GM19455 (cell line): ENCODE measurements around the gene C5orf63.
"Not testable (repeated sequence)": the region's sequence is repeated elsewhere in the genome, so short reads cannot be mapped to it uniquely, and the experiment has no call there.

ENCODE experiments used
- ATAC-seq: cut with Tn5 transposase; IDR thresholded peaks from one replicate; pipeline ENCODE4 v1.9.1; 2021; ENCODE audit not compliant: unreplicated experiment

The C5orf63 gene

DNA sequence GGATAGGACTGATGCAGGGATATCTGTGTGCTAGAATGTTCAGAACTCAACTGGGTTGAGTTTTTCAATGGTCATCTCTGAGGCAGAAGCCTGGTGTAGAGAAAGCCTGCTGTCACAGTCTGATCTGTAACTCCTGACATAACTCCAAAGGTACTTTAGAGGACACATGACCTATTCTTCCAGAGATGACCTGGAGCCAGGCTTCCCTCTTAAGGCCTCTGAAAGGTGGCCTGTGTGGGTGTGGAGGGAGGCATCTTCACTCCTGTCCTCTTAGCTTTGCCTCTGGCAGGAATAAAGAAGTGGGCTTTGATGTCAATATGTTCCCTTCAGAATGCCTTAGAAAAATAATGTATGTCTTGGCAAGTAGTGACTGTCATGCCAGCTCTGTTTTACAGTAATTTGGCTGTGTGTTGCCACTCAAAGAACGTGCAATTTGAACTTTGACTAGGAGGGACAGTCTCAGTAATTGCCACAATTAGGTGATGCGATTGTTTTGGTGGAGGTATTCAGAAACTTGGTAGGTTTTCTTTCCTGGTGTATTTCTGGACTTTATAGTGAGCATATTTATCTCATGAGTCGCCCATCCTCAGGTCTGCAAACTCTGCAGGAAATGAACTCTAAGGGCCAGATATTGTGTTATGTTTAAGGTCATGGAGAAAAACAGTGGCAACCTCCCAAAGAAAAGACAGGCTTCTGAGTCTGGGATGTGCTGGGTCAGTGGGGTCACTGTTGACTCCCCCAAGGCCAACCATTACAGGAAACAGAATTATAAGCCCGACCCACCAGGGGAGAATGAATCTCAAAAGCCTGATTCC is 3.2 kb upstream of the C5orf63 start:
- no peak for ATAC-seq

DNA sequence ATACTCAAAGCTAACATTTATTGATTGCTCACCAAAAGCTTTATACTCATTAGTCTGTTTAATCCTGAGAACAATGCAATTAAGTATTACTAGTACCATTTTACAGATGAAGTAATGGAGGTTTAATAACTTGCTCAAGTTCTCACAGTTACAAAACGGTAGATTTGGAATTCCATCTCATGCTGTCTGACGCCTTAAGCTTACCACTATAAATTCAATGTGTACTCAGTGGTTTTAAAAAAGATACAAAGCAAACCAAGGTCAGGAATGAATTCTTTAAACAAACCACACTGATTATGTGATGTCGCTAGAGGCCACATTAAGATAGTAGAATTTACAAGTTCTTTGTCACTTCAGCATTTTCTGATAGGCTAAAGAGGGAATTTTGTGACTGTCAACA is 1.2 kb upstream of the C5orf63 start:
- ATAC-seq: no peak

DNA sequence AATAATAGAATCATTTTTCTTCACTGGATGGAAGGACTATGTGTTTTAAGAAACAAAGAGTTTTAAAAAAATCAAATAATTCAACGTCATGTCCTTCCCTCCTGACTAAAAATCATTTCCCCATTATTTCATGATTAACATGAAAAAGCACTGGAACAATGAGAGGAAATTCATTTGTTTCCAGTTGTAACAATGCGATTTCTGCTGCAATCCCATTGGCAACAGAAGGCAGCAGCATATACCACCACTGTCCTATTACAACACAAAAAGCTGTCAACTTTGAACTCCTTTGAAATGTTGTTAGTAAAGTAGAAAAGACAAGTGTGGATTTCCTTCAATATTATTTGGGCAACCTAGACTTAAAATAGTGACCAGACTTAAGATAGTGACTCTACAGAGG is 3.1 kb downstream of the C5orf63 start:
- ATAC-seq: no peak

DNA sequence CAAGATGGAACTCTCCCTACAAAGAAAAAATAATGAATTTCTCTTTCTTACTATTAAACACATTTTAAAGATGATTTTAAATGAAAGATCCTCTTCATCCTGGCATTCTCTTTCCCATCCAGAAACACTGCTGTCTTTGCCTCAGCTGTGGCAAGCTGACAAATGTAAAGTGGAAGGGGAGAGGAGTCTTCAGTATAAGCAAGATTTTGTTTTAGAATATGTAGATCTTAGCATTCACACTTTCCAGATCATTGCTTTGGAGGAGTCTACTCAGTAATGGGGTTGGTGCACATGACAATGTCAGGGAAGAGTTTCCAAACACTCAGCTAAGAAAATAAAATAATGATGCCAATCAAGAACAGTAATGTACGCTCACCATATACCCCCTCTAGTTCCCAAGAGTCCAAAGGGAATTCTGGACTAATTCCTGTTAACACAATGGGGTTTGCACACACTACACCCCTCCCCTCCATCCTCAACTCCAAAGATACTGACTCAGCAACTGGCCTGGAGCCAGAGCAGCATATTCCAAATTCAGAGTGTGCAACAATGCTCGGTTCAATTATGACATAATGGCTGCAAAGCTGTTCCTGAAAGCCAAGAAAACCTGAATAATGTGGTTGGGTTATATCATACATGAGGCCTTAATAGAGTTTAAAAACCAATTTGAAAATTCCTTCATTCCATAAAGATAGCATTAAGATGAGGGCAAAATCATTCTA is 4.6 kb downstream of the C5orf63 start:
- ATAC-seq: no peak

DNA sequence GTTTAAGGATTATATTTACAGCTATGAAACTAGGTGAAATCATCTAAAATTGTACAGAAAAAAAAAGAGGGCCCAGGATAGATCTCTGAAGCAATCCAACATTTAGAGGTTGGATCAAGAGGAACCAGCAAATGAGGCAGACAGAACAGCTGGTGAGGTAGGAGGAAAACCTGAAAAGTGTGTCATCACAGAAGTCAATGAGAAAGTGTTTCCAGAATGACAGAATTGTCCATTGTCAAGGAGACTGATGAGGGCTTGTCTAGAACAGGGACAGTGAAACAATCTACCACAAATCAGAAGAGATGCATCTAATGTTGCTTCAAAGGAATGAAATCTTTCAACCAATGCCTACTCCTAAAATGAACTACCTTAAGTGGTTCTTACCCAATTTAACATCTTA is 6.6 kb downstream of the C5orf63 start:
- no peak for ATAC-seq

DNA sequence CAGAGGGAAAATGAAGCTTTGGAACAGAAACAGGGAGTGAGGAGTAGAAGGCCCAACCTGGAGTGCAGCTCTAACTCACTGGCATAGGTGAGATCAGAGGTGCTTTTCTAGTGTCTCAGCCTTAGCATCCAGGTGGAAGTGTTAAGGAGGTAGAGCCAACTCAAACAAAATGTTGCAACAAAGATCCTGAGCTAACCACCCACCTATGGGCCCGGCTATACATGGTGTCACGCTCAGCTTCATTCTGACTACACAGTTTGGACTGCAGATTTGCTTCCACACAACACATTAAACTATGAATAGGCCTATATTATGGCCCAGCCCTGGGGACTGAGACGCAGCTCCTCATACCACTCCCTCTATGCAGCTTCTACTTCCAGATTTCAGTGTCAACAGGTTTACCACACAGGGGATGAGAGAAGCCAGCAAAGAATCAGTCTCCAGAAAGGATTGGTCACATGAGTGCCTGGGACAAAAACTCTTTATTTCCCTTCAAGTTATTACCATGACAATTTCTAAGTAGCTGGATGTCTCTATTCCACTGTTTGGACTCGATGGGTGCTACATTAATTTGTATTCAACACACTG is 9.0 kb downstream of the C5orf63 start:
- no peak for ATAC-seq

DNA sequence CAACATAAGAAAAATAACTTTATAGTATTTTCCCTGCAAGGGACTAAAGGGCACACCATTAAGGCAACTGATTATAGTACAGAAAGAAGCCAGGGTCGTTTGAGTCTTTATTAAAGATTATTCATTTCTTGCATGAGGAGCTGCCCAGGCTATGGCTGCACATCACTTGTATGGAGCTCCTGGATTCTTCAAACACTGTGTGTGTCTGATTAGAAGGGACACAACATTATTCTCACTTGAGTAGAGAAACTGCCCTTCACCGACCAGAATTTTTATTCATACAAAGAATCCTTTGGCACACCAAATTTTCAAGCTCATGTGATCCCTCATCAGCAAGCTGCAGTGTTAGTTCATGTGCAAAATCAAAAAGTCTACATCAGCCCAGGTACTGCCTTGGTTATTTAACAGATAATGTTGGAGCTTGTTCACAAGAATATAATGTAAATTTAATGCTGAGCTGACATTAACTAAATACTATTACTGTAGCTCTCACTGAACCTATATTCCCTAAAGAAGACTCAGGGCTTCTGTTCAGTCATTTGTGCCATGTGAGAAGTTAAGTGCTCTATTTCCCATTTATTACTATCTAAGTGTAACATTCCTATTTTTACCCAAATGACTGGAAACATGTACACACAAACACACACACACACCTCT is 9.9 kb downstream of the C5orf63 start:
- no peak for ATAC-seq

DNA sequence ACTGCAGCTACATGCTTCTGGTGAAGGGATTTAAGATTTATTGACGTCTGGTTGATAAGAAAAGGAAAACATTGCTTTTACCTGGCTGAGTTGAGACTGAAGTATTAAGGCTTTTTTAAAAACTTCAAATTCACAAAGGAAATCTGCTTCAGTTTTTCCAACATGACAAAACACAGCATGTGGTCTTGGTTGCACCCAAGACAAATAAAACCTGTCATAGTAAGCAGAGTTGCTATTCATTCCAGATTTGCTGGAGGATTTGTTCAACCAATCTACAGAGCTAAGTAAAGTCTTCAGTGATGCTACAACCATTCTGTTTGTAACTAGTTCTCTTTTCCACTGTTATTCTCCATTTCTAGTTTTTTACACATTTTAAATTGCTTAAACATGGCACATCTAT is 11.3 kb downstream of the C5orf63 start:
- ATAC-seq: no peak

DNA sequence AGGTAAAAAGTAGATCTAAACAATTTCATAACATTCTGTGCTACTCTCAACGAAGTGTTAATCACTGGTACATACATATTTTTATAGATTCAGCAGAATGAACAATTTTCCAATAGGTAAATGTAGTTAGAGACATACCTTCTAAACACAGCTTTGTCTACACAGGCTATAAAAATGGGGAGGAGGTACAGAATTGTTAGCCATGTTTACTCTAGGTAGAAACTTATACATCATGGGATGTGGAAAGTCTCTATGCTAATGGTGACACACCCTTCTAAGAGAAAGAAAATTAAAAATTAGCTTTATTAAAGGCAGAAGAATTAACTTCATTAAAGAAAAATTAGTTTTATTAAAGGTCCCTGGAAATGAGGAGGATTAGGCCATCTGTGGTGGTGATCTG is 11.8 kb downstream of the C5orf63 start:
- no peak for ATAC-seq

DNA sequence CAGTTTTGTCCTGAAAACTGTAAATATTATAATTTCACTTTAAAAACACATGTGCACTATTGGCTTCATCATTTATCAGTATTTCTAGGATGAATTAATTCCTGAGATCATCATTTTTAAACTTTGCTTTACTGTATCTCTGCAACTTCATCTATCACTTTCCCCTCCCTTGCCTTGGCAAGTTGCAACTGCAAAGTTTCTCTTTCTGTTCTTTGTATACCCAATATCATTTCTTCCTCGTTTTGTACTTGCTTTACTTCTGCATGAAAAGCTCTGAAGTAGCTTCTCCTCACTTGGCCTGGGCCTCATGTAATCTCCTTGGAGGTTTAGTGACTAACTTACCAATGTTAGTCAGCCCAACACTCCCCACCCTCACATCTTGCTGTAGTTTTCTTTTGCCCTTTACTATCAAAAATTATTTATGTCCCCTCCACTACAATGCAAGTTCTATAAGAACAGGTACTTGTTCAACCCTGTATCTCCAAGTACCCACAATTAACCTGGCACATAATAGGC is 12.8 kb downstream of the C5orf63 start:
- no peak for ATAC-seq

DNA sequence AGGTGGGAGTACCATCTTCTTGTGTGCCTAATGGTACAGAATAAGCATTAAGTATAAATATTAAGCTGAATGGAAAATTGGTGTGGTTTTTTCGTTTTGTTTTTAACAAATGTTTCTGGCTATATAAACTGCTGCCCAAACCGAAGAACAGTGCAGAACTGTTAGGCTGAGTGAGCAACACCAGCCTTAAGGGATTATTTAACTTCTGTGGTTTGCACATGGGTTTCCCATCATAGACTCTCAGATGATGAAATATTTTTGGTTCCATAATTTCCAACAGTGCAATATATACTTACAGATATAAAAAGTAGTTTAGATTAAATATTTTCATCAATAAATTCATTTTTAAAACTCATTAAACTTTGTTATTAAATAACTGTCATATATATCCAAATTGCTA is 16.4 kb downstream of the C5orf63 start:
- no peak for ATAC-seq

DNA sequence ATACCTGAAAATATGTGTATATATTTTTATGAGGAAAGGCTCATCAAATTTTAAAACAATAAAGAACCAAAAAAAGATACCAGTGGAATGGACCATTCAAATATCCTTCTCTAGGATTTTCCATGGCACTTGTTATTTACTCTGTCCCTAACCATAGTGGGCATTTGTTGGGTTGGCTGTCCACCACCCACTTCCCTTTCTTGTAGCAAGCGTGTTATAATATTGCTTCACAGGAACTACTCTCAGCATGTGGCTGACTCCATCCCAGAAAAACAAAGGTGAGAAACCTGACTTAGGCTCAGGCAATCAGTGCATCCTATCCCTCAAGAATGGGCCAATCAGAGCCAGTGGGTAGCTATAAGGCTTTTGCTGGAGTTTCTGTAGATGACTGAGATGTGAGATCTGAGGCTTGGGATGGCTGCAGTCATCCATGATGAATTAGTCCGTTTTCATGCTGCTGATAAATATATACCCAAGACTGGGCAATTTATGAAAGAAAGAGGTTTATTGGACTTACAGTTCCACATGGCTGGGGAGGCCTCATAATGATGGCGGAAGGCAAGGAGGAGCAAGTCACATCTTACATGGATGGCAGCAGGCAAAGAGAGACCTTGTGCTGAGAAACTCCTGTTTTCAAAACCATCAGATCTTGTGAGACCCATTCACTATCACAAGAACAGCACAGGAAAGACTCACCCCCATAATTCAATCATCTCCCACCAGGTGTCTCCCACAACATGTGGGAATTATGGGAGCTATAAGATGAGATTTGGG is 17.2 kb downstream of the C5orf63 start:
- no peak for ATAC-seq

DNA sequence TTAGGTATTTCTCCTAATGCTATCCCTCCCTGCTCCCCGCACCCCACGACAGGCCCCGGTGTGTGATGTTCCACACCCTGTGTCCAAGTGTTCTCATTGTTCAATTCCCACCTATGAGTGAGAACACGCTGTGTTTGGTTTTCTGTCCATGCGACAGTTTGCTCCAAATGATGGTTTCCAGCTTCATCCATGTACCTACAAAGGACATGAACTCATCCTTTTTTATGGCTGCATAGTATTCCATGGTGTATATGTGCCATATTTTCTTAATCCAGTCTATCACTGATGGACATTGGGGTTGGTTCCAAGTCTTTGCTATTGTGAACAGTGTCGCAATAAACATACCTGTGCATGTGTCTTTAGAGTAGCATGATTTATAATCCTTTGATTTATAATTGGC is 19.8 kb downstream of the C5orf63 start:
- not testable (repeated sequence) for ATAC-seq

DNA sequence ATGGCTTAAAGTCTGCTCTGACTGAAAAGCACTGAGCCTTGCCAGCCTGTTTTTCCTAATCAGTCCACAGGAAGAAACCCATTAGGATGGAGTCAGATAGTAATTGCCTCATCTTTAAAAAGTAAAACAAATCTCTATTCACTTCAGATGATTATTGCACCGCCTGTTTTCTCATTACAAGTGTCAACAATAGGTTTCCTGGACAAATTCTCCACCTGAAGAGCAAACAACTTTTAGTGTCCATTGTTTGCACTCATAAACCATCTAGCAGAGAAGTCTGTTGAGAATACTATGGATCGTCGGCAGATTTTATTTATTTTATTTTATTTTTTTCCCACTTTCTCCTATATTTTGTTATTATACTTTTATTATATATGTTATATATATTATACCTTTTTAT is 20.3 kb downstream of the C5orf63 start:
- no peak for ATAC-seq

DNA sequence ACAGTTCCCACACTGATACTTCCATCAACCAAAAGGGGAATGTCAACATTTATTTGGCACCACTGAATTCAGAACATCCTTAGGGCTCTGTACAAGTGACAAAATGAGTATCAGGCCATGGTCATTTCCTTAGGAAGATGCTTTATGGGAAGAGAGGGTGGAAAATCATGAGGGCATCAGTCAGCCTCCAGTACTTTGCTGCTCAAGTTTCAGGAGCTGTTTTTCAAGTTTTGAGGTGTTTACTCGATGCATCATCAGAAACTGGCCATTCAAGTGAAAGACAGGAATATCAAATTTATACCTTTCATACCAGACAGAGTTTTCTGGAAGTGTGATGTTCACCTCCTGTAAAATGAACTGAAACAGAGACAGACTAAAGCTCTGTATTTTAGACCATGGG is 21.7 kb downstream of the C5orf63 start:
- ATAC-seq: no peak

DNA sequence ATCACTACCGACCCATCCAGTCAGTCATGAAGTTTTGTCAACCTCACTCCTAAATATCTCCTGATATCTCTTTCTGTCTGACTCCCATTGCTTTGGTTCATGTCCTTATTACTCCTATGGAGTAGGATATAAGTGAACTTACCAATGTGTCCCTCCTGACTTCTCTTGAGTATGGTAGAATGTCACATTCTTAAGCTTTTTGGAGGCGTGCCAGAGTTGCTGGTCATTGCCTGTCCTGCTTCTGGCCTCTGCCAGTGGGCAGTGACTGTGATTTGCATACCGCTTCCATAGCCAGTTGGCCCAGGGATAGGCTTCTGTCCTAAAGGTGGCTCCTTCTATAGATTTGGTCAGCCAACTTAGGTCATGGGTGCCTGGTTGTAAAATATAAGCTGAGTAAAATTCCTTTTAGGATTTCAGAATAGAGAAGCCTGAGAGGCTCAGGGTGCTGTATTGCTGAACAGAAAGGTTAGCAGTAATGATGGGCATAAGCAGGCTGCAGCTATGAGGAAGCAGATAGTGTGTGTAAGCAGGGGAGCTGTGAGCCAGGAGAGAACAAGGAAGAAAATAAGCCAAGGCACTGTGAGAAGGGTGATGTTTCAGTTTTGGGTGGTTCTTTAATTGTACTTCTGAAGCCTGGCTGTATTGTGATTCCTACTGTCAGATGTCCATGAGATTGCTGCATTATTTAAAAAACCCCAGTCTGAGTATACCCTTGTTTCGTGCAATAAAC is 26.8 kb downstream of the C5orf63 start:
- ATAC-seq: no peak

DNA sequence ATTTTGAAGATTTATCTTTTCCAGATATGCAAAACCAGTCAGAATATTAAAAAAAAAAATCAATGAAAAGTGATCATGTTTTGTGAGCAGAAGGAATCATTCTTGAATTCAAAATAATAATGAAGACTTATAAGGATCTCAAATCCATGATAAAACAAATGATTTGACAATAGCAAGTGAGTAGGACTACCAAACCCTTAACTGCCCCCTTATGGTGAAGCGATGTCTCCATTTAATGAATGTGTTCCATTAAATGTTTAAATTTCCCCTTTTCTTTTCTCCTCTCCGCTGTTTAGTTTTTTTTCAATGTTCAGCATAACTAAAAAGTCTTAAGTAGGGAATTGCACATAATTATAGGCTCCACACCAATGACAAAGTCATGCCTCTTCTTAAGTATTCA is 30.7 kb downstream of the C5orf63 start:
- no peak for ATAC-seq

DNA sequence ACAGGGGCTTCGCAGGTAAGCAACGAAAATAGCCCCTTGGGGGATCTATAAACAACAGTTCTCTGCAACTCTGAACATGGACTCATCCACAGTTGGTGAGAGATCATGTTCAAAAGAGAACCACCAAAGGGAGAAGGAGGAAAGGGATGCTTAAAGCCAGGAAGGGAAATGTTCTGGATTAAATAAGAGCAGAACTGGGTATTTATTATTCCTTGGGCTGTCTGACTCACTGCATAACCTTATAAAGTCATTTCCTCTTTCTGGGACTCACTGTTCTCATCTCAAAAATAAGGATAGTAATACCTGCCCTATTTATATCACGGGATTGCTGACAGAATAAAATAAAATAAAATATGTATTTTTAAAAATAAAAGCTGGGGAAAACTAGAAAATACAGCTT is 31.7 kb downstream of the C5orf63 start:
- no peak for ATAC-seq

DNA sequence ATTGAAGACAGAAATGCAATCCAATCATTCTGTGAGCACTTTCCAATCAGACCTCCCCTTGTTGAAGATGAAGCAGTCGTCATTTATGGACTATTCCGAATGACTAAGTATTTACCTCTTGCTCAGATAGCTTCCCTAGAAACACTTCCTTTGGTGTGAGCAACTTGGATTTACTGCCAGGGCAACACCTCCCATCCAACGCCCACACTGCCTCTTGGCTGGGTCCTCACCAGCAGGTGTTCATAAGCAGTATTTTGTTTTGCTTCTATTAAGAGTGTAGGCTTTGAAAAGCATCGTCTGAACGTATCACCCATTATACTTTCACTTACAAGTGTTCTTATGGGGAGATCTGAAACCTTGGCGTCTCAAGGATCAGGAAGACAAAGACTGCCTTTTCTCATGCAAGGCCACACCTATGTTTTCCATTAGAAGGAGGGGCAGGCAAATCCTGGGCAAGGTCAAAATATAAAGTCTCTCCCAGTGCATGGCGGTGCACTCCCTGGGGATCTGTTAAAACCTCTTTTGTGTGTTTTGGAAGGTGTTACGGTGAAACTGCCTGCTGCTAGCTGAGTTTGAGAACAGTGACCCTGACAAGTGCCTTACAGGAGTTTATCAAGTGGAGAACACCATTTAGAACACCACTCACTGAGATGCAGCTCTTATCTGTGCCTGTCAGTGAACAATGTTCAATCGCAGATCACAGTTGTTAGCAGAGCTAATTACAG is 32.3 kb downstream of the C5orf63 start:
- ATAC-seq: no peak
